Glutamatergic neuron (in vitro differentiated cells): ENCODE results near the gene TBCE. TPM values are rescaled to one million over a fixed set of nuclear protein-coding genes. Genes with fewer than 3 reads are reported as not detected.
A peak's percentile ranks its signal among the peaks of the same experiment; 100 is the strongest.

Source experiments
- DNase-seq: peaks from one replicate; pipeline ENCODE4 v3.0.0; 2022
- H3K27ac Mint-ChIP-seq: one replicate; pipeline ENCODE4 v1.8.0; 2020; ENCODE audit warnings: mild to moderate bottlenecking, mixed read lengths, inconsistent platforms; ENCODE audit not compliant: unreplicated experiment
- H3K27me3 Mint-ChIP-seq: one replicate; pipeline ENCODE4 v1.8.0; 2020; ENCODE audit warnings: mild to moderate bottlenecking, moderate library complexity, mixed read lengths, inconsistent platforms; ENCODE audit not compliant: unreplicated experiment
- H3K36me3 Mint-ChIP-seq: one replicate; pipeline ENCODE4 v1.8.0; 2020; ENCODE audit warnings: mild to moderate bottlenecking, mixed read lengths, inconsistent platforms; ENCODE audit not compliant: unreplicated experiment
- H3K4me1 Mint-ChIP-seq: one replicate; pipeline ENCODE4 v1.8.0; 2020; ENCODE audit warnings: mild to moderate bottlenecking, low read depth, mixed read lengths, inconsistent platforms; ENCODE audit not compliant: unreplicated experiment
- H3K4me3 Mint-ChIP-seq: one replicate; pipeline ENCODE4 v1.8.0; 2020; ENCODE audit warnings: mild to moderate bottlenecking, mixed read lengths, inconsistent platforms; ENCODE audit not compliant: unreplicated experiment
- H3K9me3 Mint-ChIP-seq: one replicate; pipeline ENCODE4 v1.8.0; 2020; ENCODE audit warnings: mild to moderate bottlenecking, moderate library complexity, mixed read lengths, inconsistent platforms; ENCODE audit not compliant: unreplicated experiment
- CTCF ChIP-seq: fragments of 200-600 bp; sonication (generic); IDR thresholded peaks from one replicate; pipeline ENCODE4 v1.5.0; 2021; ENCODE audit not compliant: partially characterized antibody, unreplicated experiment
- total RNA-seq: library from RNA; stranded (reverse); fragmentation: NEBNext Ultra II Directional; extraction: Animal tissue kit (Norgen Biotek cat#: 25700); gene quantifications from one replicate; pipeline ENCODE4 v1.2.1, GENCODE V29; 2021; ENCODE audit not compliant: unreplicated experiment

The TBCE gene
- total RNA-seq, 1 donor from 2014 or later: 30.7 TPM

GRCh38 chr1:235441159-235441685 is 74.0 kb downstream of the TBCE start:
- H3K9me3 Mint-ChIP-seq: peaks cover 2% of the 10 kb centered on the region
- DNase-seq: no peak
- no peaks in the 10 kb centered on the region for H3K4me1 Mint-ChIP-seq
- H3K4me3 Mint-ChIP-seq: no peak overlapping the region
- H3K27ac Mint-ChIP-seq: peak overlapping the region; percentile 19
- H3K27me3 Mint-ChIP-seq: peaks cover 2% of the 10 kb centered on the region
- no peak for TF ChIP-seq CTCF
- no peaks in the 10 kb centered on the region for H3K36me3 Mint-ChIP-seq

GRCh38 chr1:235442788-235443429 is 75.7 kb downstream of the TBCE start:
- Mint-ChIP-seq H3K9me3 (peaks cover 2% of the 10 kb centered on the region), H3K27ac (no peak overlapping the region), H3K4me3 (no peak overlapping the region), H3K36me3 (no peaks in the 10 kb centered on the region), H3K4me1 (no peaks in the 10 kb centered on the region), H3K27me3 (peaks cover 2% of the 10 kb centered on the region)
- no peak for DNase-seq
- TF ChIP-seq CTCF: no peak

- no peak overlapping the region for H3K4me3 Mint-ChIP-seq
- no peaks in the 10 kb centered on the region for H3K36me3 Mint-ChIP-seq
- H3K9me3 Mint-ChIP-seq: peaks cover 3% of the 10 kb centered on the region
- DNase-seq: no peak
- H3K4me1 Mint-ChIP-seq: no peaks in the 10 kb centered on the region
- TF ChIP-seq CTCF: no peak
- no peak overlapping the region for H3K27ac Mint-ChIP-seq
- H3K27me3 Mint-ChIP-seq: no peaks in the 10 kb centered on the region
Measured at GRCh38 chr1:235448616-235449015, 81.4 kb downstream of the TBCE start.

- Mint-ChIP-seq H3K9me3 (peaks cover 3% of the 10 kb centered on the region), H3K27me3 (no peaks in the 10 kb centered on the region), H3K4me3 (no peak overlapping the region), H3K36me3 (no peaks in the 10 kb centered on the region), H3K27ac (no peak overlapping the region), H3K4me1 (peaks cover 2% of the 10 kb centered on the region)
- no peak for TF ChIP-seq CTCF
- DNase-seq: no peak
Measured at GRCh38 chr1:235450433-235450832, 83.2 kb downstream of the TBCE start.

GRCh38 chr1:235450886-235451483 is 83.8 kb downstream of the TBCE start:
- H3K9me3 Mint-ChIP-seq: peaks cover 6% of the 10 kb centered on the region
- no peak for DNase-seq
- no peaks in the 10 kb centered on the region for H3K27me3 Mint-ChIP-seq
- no peak overlapping the region for H3K4me3 Mint-ChIP-seq
- no peaks in the 10 kb centered on the region for H3K36me3 Mint-ChIP-seq
- TF ChIP-seq CTCF: no peak
- H3K27ac Mint-ChIP-seq: no peak overlapping the region
- H3K4me1 Mint-ChIP-seq: peaks cover 8% of the 10 kb centered on the region
